HG02970 (cell line): Measurements from ENCODE around the gene PYURF.
"Not testable (repeated sequence)": the region's sequence is repeated elsewhere in the genome, so short reads cannot be mapped to it uniquely, and the experiment has no call there.

Experiments used
- ATAC-seq: cut with Tn5 transposase; IDR thresholded peaks from one replicate; pipeline ENCODE4 v1.9.1; 2021; ENCODE audit warnings: mild to moderate bottlenecking, moderate library complexity, moderate number of reproducible peaks; ENCODE audit not compliant: unreplicated experiment, low FRiP score

Gene PYURF

GRCh38 chr4:88523325-88524129 is at the start of gene PYURF:
Gene PYURF (minus strand): TSS chr4:88523776. CDS start chr4:88523700, 76 bp downstream.
- peak; percentile 75 for ATAC-seq

GRCh38 chr4:88570001-88570400 is 46.4 kb upstream of the PYURF start:
- no peak for ATAC-seq

- ATAC-seq: no peak
These were observed 44.0 kb upstream of the PYURF start for GRCh38 chr4:88567591-88567990.

GRCh38 chr4:88549815-88550214 is 26.2 kb upstream of the PYURF start:
- ATAC-seq: no peak

- ATAC-seq: not testable (repeated sequence)
These were observed 15.9 kb upstream of the PYURF start for GRCh38 chr4:88539322-88540068.

- ATAC-seq: no peak
These were observed 14.1 kb upstream of the PYURF start for GRCh38 chr4:88537709-88538108.

GRCh38 chr4:88535090-88535755 is 11.6 kb upstream of the PYURF start:
- no peak for ATAC-seq

- ATAC-seq: no peak
These were observed 10.6 kb upstream of the PYURF start for GRCh38 chr4:88533937-88534750.

GRCh38 chr4:88533088-88533790 is 9.7 kb upstream of the PYURF start:
- ATAC-seq: no peak

GRCh38 chr4:88531549-88531948 is 8.0 kb upstream of the PYURF start:
- no peak for ATAC-seq

GRCh38 chr4:88528861-88529260 is 5.3 kb upstream of the PYURF start:
- ATAC-seq: no peak

- ATAC-seq: no peak
These were observed 4.2 kb upstream of the PYURF start for GRCh38 chr4:88527787-88528186.

GRCh38 chr4:88526221-88526815 is 2.7 kb upstream of the PYURF start:
- no peak for ATAC-seq

GRCh38 chr4:88524171-88524570 is 595 bp upstream of the PYURF start:
- no peak for ATAC-seq

- ATAC-seq: no peak
These were observed 763 bp downstream of the PYURF start for GRCh38 chr4:88522702-88523324.

- ATAC-seq: no peak
These were observed 4.7 kb downstream of the PYURF start for GRCh38 chr4:88518911-88519310.

GRCh38 chr4:88517825-88518224 is 5.8 kb downstream of the PYURF start:
- no peak for ATAC-seq

- no peak for ATAC-seq
These were observed 6.8 kb downstream of the PYURF start for GRCh38 chr4:88516746-88517145.
